Measurements from ENCODE around the gene TEKT5.

Gene TEKT5

DNA sequence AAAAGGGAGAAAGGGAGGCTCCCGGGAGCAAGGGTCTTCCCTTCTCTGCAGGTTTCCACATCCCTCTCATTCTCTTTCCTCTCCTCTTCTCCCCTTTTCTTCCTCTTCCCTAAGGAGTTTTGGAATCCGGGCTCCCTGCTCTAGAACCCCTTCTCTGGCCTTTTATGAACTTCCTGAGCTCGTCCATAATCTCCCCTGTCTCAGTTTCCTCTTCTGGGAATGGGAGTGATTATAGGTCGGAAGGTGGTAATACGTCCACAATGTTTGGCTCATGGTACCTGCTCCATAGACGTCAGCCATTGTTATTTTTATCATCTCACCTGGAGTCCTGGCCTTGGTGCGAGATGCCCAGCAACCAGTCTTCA lies 113.9 kb downstream of the TEKT5 start:
- H3K4me3 ChIP-seq (ENCODE audit: low read length) = peak overlapping the region; percentile 84
- DNase-seq (ENCODE audit: low read depth) = no peak
- TF ChIP-seq, protein P1, sequence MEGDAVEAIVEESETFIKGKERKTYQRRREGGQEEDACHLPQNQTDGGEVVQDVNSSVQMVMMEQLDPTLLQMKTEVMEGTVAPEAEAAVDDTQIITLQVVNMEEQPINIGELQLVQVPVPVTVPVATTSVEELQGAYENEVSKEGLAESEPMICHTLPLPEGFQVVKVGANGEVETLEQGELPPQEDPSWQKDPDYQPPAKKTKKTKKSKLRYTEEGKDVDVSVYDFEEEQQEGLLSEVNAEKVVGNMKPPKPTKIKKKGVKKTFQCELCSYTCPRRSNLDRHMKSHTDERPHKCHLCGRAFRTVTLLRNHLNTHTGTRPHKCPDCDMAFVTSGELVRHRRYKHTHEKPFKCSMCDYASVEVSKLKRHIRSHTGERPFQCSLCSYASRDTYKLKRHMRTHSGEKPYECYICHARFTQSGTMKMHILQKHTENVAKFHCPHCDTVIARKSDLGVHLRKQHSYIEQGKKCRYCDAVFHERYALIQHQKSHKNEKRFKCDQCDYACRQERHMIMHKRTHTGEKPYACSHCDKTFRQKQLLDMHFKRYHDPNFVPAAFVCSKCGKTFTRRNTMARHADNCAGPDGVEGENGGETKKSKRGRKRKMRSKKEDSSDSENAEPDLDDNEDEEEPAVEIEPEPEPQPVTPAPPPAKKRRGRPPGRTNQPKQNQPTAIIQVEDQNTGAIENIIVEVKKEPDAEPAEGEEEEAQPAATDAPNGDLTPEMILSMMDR (conservative IDR thresholded peaks at IDR 0.05; ENCODE audit: low read length) = no peak

DNA sequence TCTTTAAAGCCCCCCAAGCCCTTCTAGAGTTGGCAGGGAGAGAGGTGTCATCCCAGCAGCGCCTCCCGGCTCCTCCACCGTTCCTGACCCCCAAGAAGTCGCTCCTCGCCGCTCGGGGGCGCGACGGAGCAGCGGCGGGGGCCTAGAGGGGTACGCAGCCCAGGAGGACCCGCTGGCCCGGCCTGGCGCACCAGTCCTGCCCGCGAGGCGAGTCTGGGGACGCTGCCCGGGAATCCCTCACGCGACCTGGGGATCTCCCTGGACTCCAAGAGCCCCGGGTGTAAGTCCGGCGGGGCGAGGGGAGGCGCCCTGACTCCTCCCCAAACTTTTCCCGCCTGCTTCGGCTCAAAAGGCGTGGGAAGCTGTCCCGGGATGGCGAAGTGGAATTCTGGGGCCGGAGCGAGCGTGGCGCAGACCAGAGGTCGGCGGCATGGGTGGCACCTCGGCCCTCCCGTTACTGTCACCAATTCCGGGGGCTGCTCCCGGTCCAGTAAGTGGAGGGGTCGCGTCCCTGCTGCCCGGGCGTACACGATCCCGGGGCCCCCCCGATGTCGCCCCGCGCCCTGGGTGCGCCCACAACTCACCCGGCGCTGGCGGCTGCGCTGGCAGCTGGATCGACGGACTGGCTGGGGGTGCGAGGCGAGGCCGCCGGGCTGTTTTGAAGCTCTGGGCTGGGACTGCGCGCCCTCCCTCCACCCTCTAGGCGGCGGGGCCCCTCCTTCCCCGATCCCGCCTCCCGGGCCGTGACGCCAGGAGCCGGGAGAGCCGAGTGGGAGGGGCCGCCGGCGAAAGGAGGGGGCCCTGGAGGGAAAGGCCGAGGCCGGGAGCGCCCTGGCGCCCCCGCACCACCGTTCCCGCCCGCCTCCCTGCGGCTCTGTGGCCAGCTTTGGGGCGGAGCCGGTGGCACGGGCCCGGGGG lies 114.5 kb downstream of the TEKT5 start, which contains the start of gene EMP2:
TSS of gene EMP2 (minus strand) at position 634 of the 918 bp plus-strand sequence. CDS start 32,981 bp downstream, outside the sequence.
- peak within 1 kb of the TSS; percentile 84 for H3K4me3 ChIP-seq (ENCODE audit: low read length)
- TF ChIP-seq, protein P1 (conservative IDR thresholded peaks at IDR 0.05; ENCODE audit: low read length) = peak; percentile 57
- peak; percentile 70 for DNase-seq (ENCODE audit: low read depth)

DNA sequence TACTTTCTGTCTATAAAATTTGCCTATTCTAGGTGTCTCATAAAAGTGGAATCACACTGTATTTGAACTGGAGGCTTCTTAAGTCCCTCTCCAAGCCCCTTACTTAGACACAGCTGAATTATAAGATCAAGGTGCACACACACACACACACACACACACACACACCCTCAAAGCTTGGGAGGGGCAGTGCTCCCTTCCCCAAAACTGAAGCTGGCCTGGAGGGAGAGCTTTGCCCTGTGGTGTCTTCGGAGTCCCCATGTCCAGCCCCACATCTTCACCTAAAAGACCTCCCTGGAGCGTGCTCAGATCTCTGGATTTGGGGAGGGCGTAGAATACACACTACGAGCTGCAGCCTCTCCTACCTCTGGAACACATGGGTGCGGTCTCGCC lies 115.2 kb downstream of the TEKT5 start:
- no peak for DNase-seq (ENCODE audit: low read depth)
- TF ChIP-seq, protein P1 (conservative IDR thresholded peaks at IDR 0.05; ENCODE audit: low read length) = no peak
- peak overlapping the region; percentile 84 for H3K4me3 ChIP-seq (ENCODE audit: low read length)

DNA sequence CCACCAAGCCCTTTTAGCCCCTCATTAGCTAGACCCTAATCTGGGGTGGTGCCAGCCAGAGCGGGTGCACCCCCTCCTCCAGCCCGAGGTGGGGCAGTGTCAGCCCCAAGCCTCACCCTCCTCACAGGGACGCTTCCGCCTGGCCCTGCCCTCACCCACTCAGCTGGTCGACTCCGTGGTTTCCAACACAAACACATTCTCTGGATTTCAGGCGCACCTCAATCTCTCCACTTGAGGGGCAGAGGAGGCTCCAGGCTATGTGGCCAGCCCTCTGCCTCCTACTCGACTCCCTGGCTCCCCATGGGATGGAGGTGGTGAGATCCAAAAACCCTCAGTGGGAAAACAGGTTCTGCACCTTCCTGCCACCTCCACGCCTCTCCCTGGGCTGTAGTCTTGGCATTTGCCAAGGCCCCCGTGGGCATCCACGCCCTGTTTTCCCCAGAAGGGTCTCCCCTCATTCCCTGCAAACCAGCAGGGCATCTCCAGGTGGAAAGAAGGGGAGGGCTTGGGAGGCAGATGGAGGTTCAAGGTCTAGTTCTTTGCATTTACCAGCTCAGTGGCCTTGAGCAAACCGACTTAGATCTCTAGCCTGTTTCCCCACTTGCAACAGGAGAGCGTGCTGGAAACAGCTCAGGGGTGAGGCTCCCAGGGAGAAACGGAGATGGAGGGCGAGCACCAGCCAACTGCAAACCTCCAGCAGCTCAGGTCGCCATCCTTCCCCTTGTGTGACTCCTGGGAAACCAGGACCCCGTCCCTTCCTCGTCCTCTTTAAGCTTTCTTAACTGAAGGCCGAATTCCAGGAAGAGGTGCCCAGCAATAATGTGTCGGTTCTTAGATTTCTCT lies 116.0 kb downstream of the TEKT5 start:
- peak overlapping the region; percentile 84 for H3K4me3 ChIP-seq (ENCODE audit: low read length)
- no peak for DNase-seq (ENCODE audit: low read depth)

More for the DNA sequence above, 116.0 kb downstream of the TEKT5 start:
- TF ChIP-seq, protein P1 (conservative IDR thresholded peaks at IDR 0.05; ENCODE audit: low read length) = no peak

Data from AG10803 (cell line).